Stimulated activated CD4-positive, alpha-beta T cell treated with anti-CD3 and anti-CD28 coated beads, Interleukin-1b, Interleukin-23, amount 100 ng/mL, for 1 hour (primary cell): ENCODE data around the gene CUL2.
"Not testable (repeated sequence)": the region's sequence is repeated elsewhere in the genome, so short reads cannot be mapped to it uniquely, and the experiment has no call there.

Experiments used
- DNase-seq, 2 donors: peaks; one replicate each; pipeline ENCODE4 v3.0.0-alpha.2; 2020; ENCODE audit warnings: low read depth in 2 of 2

Gene CUL2

DNA sequence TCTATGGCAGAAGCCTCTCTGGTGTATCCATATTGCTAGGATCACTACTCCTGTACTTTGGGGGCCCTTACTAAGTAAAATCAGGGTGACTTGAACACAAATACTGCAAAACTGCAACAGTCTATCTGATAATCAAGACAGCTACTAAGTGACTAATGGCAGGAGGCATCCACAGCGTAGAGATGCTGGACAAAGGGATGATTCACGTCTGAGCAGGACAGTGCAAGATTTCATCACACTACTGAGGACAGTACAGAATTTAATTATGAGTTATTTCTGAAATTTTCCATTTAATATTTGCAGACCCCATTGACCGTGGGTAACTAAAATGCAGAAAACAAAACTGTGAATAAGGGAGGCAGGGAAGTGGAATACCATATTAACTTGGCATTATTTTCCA lies 10.4 kb downstream of the CUL2 start:
- DNase-seq: no peak

GRCh38 chr10:35079265-35079664 lies 10.9 kb downstream of the CUL2 start:
- DNase-seq: no peak

DNA sequence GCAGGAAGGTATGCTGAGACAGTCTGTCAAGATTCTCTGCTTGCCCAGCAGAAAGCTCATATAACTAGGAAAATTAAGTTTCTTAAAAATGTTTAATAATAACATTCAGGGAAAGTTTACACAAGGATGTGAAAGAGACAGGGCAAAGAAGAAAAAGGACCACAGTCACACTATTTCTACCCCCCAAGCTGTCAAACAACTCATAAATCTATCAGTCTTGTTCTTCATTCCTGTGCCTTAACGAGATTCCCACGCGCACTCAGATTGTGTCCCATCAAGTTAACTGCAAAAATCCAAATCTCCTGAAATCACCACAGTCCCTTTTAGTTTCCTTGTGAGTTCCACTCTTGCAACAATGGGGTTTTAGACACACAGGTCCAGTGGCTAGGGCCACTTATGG lies 14.9 kb downstream of the CUL2 start:
- no peak for DNase-seq

- no peak for DNase-seq
These were observed 15.9 kb downstream of the CUL2 start for GRCh38 chr10:35074266-35074665.

GRCh38 chr10:35070521-35070920 lies 19.6 kb downstream of the CUL2 start:
- no peak for DNase-seq

DNA sequence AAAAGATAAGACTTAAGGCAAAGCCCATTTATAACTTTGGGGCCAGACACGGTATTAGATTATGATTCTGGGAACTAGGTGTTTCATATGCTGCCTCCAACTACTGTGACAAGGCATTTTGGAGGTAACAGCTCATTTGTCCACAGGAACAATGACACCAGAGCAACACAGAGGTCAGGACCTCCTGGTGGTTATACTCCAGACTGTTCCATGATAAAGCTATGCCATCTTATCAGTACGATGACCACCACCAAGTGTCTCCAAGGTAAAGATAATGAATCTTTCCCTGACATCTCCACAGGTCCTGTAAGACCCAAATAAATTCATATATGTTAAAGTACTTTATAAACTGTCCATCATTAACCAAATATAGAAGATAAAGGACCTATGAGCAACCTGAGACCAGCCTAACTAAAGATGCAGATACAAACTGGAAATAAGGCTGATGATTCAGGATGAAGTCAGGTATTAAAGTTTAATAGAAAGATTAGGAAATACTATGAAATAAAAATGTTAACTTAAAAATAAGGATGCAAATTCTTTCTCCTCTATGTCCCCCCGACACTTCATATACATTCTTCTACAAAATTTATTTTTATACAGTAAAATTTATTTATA lies 26.2 kb downstream of the CUL2 start:
- DNase-seq: no peak

DNA sequence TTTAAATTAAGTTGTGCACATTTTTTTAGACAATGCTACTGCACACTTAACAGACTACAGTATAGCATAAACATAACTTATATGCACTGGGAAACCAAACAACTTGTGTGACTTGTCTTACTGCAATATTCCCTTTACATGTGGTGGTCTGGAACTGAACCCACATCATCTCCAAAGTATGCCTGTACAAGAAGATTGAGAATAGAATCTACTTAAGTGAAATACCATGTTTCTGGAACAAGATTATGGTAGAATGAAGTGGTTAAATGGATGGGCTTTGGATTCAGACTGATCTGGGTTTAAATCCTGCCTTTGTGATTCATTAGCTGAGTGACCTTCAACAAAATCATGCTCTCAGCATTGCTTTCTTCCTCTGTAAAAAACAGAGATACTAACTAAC lies 30.7 kb downstream of the CUL2 start:
- DNase-seq: no peak

DNA sequence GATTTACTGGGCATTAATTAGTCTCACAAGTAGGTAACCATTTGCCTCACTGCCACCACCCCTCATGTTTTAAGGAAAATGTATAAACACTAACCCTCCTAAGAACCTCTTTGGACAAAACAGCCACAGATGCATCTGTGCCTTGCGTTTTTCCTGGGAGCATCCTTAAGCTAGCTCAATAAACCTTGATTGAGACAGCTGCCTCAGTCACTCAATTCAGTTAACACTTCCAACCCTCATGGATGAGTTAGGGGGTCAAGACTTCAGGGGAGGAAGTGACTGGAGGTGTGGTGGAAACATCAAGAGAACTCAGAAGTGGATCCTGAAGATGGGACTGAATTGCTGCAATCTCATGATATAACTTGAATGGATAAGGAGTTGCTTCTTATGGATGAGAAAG lies 31.5 kb downstream of the CUL2 start:
- no peak for DNase-seq

DNA sequence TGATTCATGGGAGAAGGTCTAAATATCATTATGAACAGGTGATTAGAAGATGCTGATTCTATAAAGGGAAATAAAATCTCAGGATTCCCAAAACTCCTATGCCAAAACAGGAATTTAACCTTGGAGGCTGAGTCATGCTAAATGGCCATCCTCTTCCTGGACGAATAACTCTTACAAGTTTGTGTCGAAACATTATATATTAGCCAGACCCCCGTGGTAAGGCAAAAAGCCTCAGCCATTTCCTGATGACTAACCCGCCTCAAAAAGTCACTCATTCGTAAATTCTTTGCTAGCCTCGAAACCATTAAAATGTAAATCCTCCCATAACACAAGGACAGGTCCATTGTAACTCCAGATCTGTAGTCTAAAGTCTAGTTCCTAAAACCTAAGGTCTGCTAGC lies 32.0 kb downstream of the CUL2 start:
- no peak for DNase-seq

GRCh38 chr10:35056686-35057085 lies 33.5 kb downstream of the CUL2 start:
- no peak for DNase-seq

- DNase-seq: no peak
These were observed 34.0 kb downstream of the CUL2 start for GRCh38 chr10:35056133-35056532.

GRCh38 chr10:35050568-35050967 lies 39.6 kb downstream of the CUL2 start:
- no peak for DNase-seq

- DNase-seq: no peak
These were observed 44.1 kb downstream of the CUL2 start for GRCh38 chr10:35046074-35046473.

GRCh38 chr10:35045275-35045674 lies 44.9 kb downstream of the CUL2 start:
- not testable (repeated sequence) for DNase-seq

DNA sequence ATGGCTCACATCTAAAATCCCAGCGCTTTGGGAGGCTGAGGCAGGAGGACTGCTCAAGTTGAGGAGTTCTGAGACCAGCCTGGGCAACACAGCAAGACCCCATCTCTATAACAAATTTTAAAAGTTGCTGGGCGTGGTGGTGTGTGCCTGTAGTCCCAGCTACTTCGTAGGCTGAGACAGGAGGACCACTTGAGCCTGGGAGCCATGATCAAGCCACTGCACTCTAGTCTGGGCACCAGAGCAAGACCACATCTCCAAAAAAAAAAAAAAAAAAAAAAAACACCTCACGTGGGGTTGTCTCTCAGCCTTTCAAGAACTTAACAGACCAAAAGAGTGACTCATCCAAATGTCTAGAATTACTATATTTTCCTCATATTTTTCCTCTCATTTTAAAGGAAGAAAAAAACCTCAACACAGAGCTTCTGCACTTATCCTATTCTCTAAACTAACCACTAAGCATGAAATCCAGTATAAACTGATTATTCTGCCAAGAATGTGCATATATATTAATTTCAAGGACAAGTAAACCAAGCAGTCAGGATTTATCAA lies 46.3 kb downstream of the CUL2 start:
- DNase-seq: no peak

DNA sequence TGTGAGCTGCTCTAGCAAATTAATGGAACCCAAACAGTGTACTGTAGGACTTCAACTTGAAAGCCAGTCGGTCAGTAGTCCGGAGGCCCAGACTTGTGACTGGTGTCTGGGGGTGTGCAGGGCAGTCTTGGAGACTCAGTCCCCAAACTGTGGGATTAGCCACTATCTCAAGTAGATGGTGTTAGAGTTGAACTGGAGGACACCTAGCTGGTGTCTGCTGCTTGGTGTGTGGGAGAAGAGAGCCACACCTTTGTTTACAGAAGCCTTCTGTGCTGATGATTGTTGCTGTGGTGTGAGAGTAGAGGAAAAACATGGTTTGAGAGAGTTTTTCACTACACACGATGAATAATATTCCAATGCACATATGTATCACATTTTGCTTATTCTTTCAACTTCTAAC lies 47.4 kb downstream of the CUL2 start:
- no peak for DNase-seq

GRCh38 chr10:35041502-35041879 lies 48.6 kb downstream of the CUL2 start:
- DNase-seq: no peak

- no peak for DNase-seq
These were observed 49.2 kb downstream of the CUL2 start for GRCh38 chr10:35040760-35041501.

GRCh38 chr10:35037104-35037503 lies 53.0 kb downstream of the CUL2 start:
- DNase-seq: no peak

DNA sequence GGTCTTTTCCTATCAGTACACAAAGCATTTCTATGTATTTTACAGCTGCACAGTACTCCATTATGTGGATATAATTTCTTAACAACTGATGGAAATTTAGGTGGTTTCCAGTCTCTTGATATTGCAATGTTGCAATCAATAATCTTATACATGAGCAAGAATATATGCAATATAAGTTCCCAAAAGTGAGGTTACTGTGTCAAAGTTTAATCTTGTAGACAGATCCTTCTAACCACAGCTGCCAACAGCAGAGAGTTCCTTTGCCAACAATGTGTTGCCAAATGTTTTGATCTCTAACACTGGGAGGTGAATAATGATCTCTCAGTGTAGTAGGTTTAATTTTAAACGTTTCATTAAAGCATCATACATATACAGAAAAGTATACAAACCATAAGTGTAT lies 54.5 kb downstream of the CUL2 start:
- DNase-seq: no peak

GRCh38 chr10:35027567-35027966 lies 62.6 kb downstream of the CUL2 start:
- no peak for DNase-seq

DNA sequence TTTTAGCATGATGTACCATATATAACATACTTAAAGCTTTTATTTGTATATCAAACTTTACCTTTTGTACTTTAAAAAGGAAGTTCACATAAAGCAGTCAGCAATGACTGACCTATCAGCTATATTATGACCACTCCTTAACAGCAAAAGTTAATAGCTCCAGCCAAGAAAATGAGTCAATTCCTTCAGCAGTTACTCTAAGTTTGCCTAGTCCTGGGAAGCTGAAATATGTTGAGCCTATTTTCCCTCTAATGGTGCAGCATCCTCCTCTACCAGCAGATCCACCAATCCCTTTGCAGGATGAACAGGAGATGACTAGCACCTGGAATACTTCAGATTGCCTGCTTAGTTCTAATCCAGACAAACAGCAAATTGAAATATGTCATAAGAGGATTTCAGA lies 64.2 kb downstream of the CUL2 start:
- DNase-seq: no peak

GRCh38 chr10:35020481-35020880 lies 69.7 kb downstream of the CUL2 start:
- no peak for DNase-seq
